ENCODE data around the gene MMS19. TPM values are rescaled to one million over a fixed set of nuclear protein-coding genes. Genes with fewer than 3 reads are reported as not detected.
"Not testable (repeated sequence)": the region's sequence is repeated elsewhere in the genome, so short reads cannot be mapped to it uniquely, and the experiment has no call there.

MMS19 gene
- total RNA-seq, 2 experiments from 2014 or later: 91.3 to 107 TPM

- peaks cover 47% of the 10 kb centered on the region for H3K4me1 Mint-ChIP-seq
- ATAC-seq: not testable (repeated sequence)
These were observed 74.5 kb downstream of the MMS19 start for GRCh38 chr10:97423757-97424098.

GRCh38 chr10:97416565-97416964, 81.7 kb downstream of the MMS19 start:
- intact Hi-C loops (cut with DNase I, micrococcal nuclease): loop anchor here in 1 of 2 experiments (10.0 kb wide), 1 partner anchor 832 kb away; the partner anchor contains the start of gene TM9SF3
- Mint-ChIP-seq H3K4me1 (peaks cover 75% of the 10 kb centered on the region), H3K4me3 (no peak overlapping the region), H3K9me3 (ENCODE audit: low read depth) (no peaks in the 10 kb centered on the region), H3K27me3 (no peaks in the 10 kb centered on the region), H3K36me3 (ENCODE audit: low read depth) (peaks cover 2% of the 10 kb centered on the region), H3K27ac (peak overlapping the region; percentile 100)
- POLR2A ChIA-PET: no interaction called here
- ATAC-seq (no peak), DNase-seq (peak; percentile 34)
- CTCF ChIA-PET: interaction anchor here (5.8 kb wide), 1 partner anchor 12 kb away, joined by 34 read pairs; no protein-coding TSS in a partner anchor

More at GRCh38 chr10:97423757-97424098, 74.5 kb downstream of the MMS19 start:
- intact Hi-C loops (cut with DNase I, micrococcal nuclease): loop anchor here (1.0 to 10.0 kb wide), 3 partner anchors 9 to 711 kb away; partner anchors contain the start of gene R3HCC1L (in 1 of the 2)
- Mint-ChIP-seq H3K27ac (peak overlapping the region; percentile 98), H3K4me3 (peak overlapping the region; percentile 96), H3K36me3 (ENCODE audit: low read depth) (peaks cover 34% of the 10 kb centered on the region)
- DNase-seq; H3K9me3 Mint-ChIP-seq (ENCODE audit: low read depth); H3K27me3 Mint-ChIP-seq: not testable (repeated sequence)
- ChIA-PET CTCF (interaction anchor here (0.6 to 8.7 kb wide), 8 partner anchors 13 to 873 kb away, joined by 3 to 138 read pairs (median 3); partner anchors contain the start of gene RRP12), POLR2A (interaction anchor here (0.8 to 2.9 kb wide), 4 partner anchors 10 to 74 kb away, joined by 3 to 41 read pairs (median 4); partner anchors contain the start of gene RRP12)

GRCh38 chr10:97412891-97413304, 85.3 kb downstream of the MMS19 start:
- Mint-ChIP-seq H3K4me1 (peaks cover 52% of the 10 kb centered on the region), H3K4me3 (peak overlapping the region; percentile 37), H3K27me3 (no peaks in the 10 kb centered on the region), H3K36me3 (ENCODE audit: low read depth) (no peaks in the 10 kb centered on the region), H3K9me3 (ENCODE audit: low read depth) (no peaks in the 10 kb centered on the region), H3K27ac (peak overlapping the region; percentile 87)
- DNase-seq (peak; percentile 85), ATAC-seq (peak; percentile 72)
- ChIA-PET POLR2A (interaction anchor here (0.9 to 3.9 kb wide), 6 partner anchors 10 to 236 kb away, joined by 3 to 41 read pairs (median 14); partner anchors contain the start of gene RRP12), CTCF (interaction anchor here (0.6 to 10.3 kb wide), 12 partner anchors 9 to 324 kb away, joined by 3 to 138 read pairs (median 4); partner anchors contain the start of genes PGAM1, RRP12 and ZFYVE27)
- intact Hi-C loops (cut with DNase I, micrococcal nuclease): loop anchor here in 1 of 2 experiments (1.0 to 10.0 kb wide), 4 partner anchors 10 to 828 kb away; partner anchors contain the start of genes EXOSC1, RRP12, TM9SF3 and ZDHHC16

GRCh38 chr10:97411406-97411805, 86.8 kb downstream of the MMS19 start:
- Mint-ChIP-seq H3K36me3 (ENCODE audit: low read depth) (no peaks in the 10 kb centered on the region), H3K27ac (no peak overlapping the region), H3K9me3 (ENCODE audit: low read depth) (no peaks in the 10 kb centered on the region), H3K27me3 (no peaks in the 10 kb centered on the region), H3K4me3 (no peak overlapping the region), H3K4me1 (peaks cover 47% of the 10 kb centered on the region)
- DNase-seq: no peak
- ATAC-seq: no peak
- CTCF ChIA-PET: interaction anchor here (0.6 to 10.3 kb wide), 7 partner anchors 8 to 53 kb away, joined by 3 to 138 read pairs (median 6); partner anchors contain the start of genes PGAM1 and RRP12
- POLR2A ChIA-PET: interaction anchor here (0.6 kb wide), 1 partner anchor 8 kb away, joined by 4 read pairs; no protein-coding TSS in a partner anchor
- intact Hi-C loops (cut with DNase I, micrococcal nuclease): loop anchor here in 1 of 2 experiments (10.0 kb wide), 1 partner anchor 827 kb away; the partner anchor contains the start of gene TM9SF3

GRCh38 chr10:97408496-97408992, 89.7 kb downstream of the MMS19 start:
- H3K9me3 Mint-ChIP-seq (ENCODE audit: low read depth): no peaks in the 10 kb centered on the region
- H3K27ac Mint-ChIP-seq: no peak overlapping the region
- no peak for ATAC-seq

More at GRCh38 chr10:97408496-97408992, 89.7 kb downstream of the MMS19 start:
- peaks cover 20% of the 10 kb centered on the region for H3K4me1 Mint-ChIP-seq
- CTCF ChIA-PET: interaction anchor here (0.7 to 10.6 kb wide), 9 partner anchors 13 to 122 kb away, joined by 3 to 138 read pairs (median 5); partner anchors contain the start of genes EXOSC1 and PGAM1
- no peaks in the 10 kb centered on the region for H3K27me3 Mint-ChIP-seq
- no peak for DNase-seq
- POLR2A ChIA-PET: interaction anchor here (1.5 kb wide), 1 partner anchor 26 kb away, joined by 4 read pairs; no protein-coding TSS in a partner anchor
- no peaks in the 10 kb centered on the region for H3K36me3 Mint-ChIP-seq (ENCODE audit: low read depth)
- intact Hi-C loops (cut with DNase I, micrococcal nuclease): loop anchor here in 1 of 2 experiments (5.0 kb wide), 1 partner anchor 54 kb away; no protein-coding TSS in a partner anchor
- H3K4me3 Mint-ChIP-seq: no peak overlapping the region

Other genes starting within 250 kb of the MMS19 start
- 10 to 100 TPM; 55.9 to 70.2 TPM for gene ARHGAP19, start 205.8 kb downstream of the MMS19 start, total RNA-seq
- 1 to 10 TPM; 1.3 to 1.8 TPM for gene FRAT1, start 179.2 kb downstream of the MMS19 start, total RNA-seq
- 1 to 10 TPM; 3.0 to 4.3 TPM for gene FRAT2, start 163.7 kb downstream of the MMS19 start, total RNA-seq
- 10 to 100 TPM; 45.9 to 49.4 TPM for gene RRP12, start 97.1 kb downstream of the MMS19 start, total RNA-seq
- 1,000 to 10,000 TPM; 1,151 to 1,499 TPM for gene PGAM1, start 72.2 kb downstream of the MMS19 start, total RNA-seq
- 10 to 100 TPM; 52.3 to 54.2 TPM for gene EXOSC1, start 52.4 kb downstream of the MMS19 start, total RNA-seq
- gene ZDHHC16, start 52.2 kb downstream of the MMS19 start, total RNA-seq: 10 to 100 TPM; 34.6 to 42.8 TPM
- 1 to 10 TPM; 1.4 to 1.5 TPM for gene UBTD1, start 502 bp upstream of the MMS19 start, total RNA-seq
- gene ANKRD2, start 74.4 kb upstream of the MMS19 start, total RNA-seq: not detected
- gene HOGA1, start 86.0 kb upstream of the MMS19 start, total RNA-seq: not detected
- not detected for gene C10orf62, start 91.3 kb upstream of the MMS19 start, total RNA-seq
- gene MORN4, start 135.1 kb upstream of the MMS19 start, total RNA-seq: 1 to 10 TPM; 3.9 to 5.3 TPM
- 1 to 10 TPM; 8.5 to 8.9 TPM for gene PI4K2A, start 142.2 kb upstream of the MMS19 start, total RNA-seq
- 1 to 10 TPM; 2.1 to 2.2 TPM for gene AVPI1, start 188.8 kb upstream of the MMS19 start, total RNA-seq
- gene MARVELD1, start 215.3 kb upstream of the MMS19 start, total RNA-seq: 1 to 10 TPM; 1.8 to 1.9 TPM
- gene ZFYVE27, start 238.7 kb upstream of the MMS19 start, total RNA-seq: 10 to 100 TPM; 20.2 to 22.6 TPM

Measured in activated CD4-positive, alpha-beta T cell treated with anti-CD3 and anti-CD28 coated beads for 36 hours (primary cell).